Measurements from ENCODE around the gene MIPOL1.
"Not testable (repeated sequence)": the region's sequence is repeated elsewhere in the genome, so short reads cannot be mapped to it uniquely, and the experiment has no call there.

DNA sequence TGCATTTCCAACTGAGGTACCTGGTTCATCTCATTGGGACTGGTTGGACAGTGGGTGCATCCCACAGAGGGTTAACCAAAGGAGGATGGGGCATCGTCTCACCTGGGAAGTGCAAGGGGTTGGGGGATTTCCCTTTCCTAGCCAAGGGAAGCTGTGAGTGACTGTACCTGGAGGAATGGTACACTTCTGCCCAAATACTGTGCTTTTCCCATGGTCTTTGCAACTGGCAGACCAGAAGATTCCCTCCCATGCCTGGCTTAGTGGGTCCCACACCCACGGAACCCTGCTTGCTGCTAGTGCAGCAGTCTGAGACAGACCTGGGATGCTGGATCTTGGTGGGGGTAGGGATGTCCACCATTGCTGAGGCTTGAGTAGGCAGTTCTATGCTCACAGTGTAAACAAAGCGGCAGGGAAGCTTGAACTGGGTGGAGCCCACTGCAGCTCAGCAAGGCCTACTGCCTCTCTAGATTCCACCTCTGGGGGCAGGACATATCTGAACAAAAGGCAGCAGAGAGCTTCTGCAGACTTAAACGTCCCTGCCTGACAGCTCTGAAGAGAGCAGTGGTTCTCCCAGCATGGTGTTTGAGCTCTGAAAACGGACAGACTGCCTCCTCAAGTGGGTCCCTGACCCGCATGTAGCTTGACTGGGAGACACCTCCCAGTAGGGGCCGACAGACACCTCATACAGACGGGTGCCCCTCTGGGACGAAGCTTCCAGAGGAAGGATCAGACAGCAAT lies 9.7 kb upstream of the MIPOL1 start:
- not testable (repeated sequence) for TF ChIP-seq POLR2A, POLR2AphosphoS5 (IDR thresholded peaks at IDR 0.05)
- TF ChIP-seq, protein P1, sequence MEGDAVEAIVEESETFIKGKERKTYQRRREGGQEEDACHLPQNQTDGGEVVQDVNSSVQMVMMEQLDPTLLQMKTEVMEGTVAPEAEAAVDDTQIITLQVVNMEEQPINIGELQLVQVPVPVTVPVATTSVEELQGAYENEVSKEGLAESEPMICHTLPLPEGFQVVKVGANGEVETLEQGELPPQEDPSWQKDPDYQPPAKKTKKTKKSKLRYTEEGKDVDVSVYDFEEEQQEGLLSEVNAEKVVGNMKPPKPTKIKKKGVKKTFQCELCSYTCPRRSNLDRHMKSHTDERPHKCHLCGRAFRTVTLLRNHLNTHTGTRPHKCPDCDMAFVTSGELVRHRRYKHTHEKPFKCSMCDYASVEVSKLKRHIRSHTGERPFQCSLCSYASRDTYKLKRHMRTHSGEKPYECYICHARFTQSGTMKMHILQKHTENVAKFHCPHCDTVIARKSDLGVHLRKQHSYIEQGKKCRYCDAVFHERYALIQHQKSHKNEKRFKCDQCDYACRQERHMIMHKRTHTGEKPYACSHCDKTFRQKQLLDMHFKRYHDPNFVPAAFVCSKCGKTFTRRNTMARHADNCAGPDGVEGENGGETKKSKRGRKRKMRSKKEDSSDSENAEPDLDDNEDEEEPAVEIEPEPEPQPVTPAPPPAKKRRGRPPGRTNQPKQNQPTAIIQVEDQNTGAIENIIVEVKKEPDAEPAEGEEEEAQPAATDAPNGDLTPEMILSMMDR (IDR thresholded peaks at IDR 0.05): not testable (repeated sequence)

Data from breast epithelium (tissue), 3 donors.